Activated T-helper 1 cell treated with Interleukin-2 at 50 U/mL for 16 hours (primary cell): ENCODE results near the gene VPS35L.

Experiments
- DNase-seq: peaks from one replicate; pipeline ENCODE4 v3.0.0-alpha.2; 2020; ENCODE audit warnings: low read depth

The VPS35L gene

GRCh38 chr16:19595043-19595767 is 39.7 kb downstream of the VPS35L start:
- no peak for DNase-seq

- no peak for DNase-seq
Observed at GRCh38 chr16:19598805-19599510, 43.5 kb downstream of the VPS35L start.

- no peak for DNase-seq
Observed at GRCh38 chr16:19599968-19600716, 44.6 kb downstream of the VPS35L start.

- DNase-seq, result no peak
Observed at GRCh38 chr16:19601083-19601976, 45.8 kb downstream of the VPS35L start.

GRCh38 chr16:19604911-19605310 is 49.4 kb downstream of the VPS35L start:
- no peak for DNase-seq

- DNase-seq, result no peak
Observed at GRCh38 chr16:19605701-19606100, 50.2 kb downstream of the VPS35L start.

GRCh38 chr16:19607616-19608280 is 52.2 kb downstream of the VPS35L start:
- no peak for DNase-seq

GRCh38 chr16:19609359-19609758 is 53.9 kb downstream of the VPS35L start:
- no peak for DNase-seq

- no peak for DNase-seq
Observed at GRCh38 chr16:19610200-19610599, 54.7 kb downstream of the VPS35L start.

GRCh38 chr16:19613834-19614233 is 58.3 kb downstream of the VPS35L start:
- DNase-seq, result no peak

GRCh38 chr16:19616241-19616640 is 60.7 kb downstream of the VPS35L start:
- DNase-seq, result no peak

GRCh38 chr16:19618876-19619275 is 63.4 kb downstream of the VPS35L start:
- no peak for DNase-seq

- no peak for DNase-seq
Observed at GRCh38 chr16:19621445-19621844, 65.9 kb downstream of the VPS35L start.

GRCh38 chr16:19625039-19625438 is 69.5 kb downstream of the VPS35L start:
- DNase-seq, result no peak

- no peak for DNase-seq
Observed at GRCh38 chr16:19636436-19637267, 81.1 kb downstream of the VPS35L start.

- no peak for DNase-seq
Observed at GRCh38 chr16:19639986-19640421, 84.5 kb downstream of the VPS35L start.

GRCh38 chr16:19642501-19642900 is 87.0 kb downstream of the VPS35L start:
- no peak for DNase-seq

- no peak for DNase-seq
Observed at GRCh38 chr16:19644877-19645276, 89.4 kb downstream of the VPS35L start.

- no peak for DNase-seq
Observed at GRCh38 chr16:19645557-19645981, 90.1 kb downstream of the VPS35L start.

- no peak for DNase-seq
Observed at GRCh38 chr16:19649980-19650379, 94.5 kb downstream of the VPS35L start.
